Measurements from ENCODE around the gene CBX4. TPM values are rescaled to one million over a fixed set of nuclear protein-coding genes. Genes with fewer than 3 reads are reported as not detected.

The CBX4 gene
- total and polyA plus RNA-seq, 2 of the 13 experiments (the other 11 are each of a cell fraction or from before 2014, with no cell fraction given), result 25.8 to 50.8 TPM

DNA sequence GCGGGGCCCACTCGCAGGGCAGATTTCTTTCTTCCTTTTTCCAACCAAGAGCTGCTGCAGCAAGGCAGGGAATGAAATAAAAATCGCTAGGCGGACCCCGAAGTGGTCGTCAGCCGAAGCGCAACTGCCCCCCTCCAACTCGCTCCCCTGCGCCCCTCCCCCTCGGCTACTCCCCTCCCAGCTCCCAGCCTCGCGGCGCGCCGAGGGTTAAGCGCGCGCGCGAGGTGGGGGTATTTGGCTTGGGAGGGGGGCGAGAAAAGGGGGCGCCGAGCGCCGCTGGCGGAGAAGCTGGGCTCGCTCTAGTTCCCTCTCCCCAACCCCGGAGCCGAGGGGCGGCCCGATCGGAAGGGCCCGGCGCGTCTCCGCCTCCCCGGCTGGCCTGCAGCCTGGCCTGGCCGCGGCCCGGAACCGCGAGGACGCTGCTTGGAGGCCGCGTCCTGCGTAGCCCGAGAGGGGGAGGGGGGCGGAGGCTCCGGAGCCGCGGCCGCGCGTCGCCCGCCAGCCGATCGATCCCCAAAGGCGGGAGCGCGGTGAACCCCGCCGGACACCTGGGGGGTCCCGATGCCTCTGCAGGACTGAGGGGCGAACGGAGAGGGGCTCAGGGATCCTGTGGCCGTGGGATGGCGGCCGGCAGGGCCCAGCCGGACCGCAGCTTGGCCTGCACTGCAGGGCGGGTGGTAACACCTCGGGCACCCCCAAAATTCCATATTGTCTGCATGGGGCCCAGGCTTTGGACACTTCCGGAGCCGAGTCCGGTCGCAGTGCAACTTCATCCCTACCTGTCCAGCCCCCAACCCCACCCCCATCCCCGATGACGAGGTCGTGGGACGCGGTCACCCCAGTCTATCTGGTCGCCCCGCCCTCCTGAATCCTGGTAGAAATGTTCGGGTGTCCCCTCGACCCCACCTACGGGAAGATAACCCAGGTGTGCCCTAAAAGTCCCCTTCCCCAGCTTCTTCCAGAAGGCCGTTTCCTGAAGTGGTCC is 4.9 kb upstream of the CBX4 start (continued):
- TF ChIP-seq, protein P1, sequence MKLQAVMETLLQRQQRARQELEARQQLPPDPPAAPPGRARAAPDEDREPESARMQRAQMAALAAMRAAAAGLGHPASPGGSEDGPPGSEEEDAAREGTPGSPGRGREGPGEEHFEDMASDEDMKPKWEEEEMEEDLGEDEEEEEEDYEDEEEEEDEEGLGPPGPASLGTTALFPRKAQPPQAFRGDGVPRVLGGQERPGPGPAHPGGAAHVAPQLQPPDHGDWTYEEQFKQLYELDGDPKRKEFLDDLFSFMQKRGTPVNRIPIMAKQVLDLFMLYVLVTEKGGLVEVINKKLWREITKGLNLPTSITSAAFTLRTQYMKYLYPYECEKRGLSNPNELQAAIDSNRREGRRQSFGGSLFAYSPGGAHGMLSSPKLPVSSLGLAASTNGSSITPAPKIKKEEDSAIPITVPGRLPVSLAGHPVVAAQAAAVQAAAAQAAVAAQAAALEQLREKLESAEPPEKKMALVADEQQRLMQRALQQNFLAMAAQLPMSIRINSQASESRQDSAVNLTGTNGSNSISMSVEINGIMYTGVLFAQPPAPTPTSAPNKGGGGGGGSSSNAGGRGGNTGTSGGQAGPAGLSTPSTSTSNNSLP (IDR thresholded peaks at IDR 0.05; ENCODE audit: low read depth, low read length), result no peak
- TF ChIP-seq ZNF496 (CRISPR knock-in tag; IDR thresholded peaks at IDR 0.05; ENCODE audit: insufficient replicate concordance) (no peak), ZNF510 (CRISPR knock-in tag; IDR thresholded peaks at IDR 0.05; ENCODE audit: low read depth) (no peak; the same call in 1 of the 2 replicates), NCOA1 (CRISPR knock-in tag; IDR thresholded peaks at IDR 0.05) (0 out of 2 replicates have a peak, but pooled peaks have one; percentile 71), ZNF724P (CRISPR knock-in tag; IDR thresholded peaks at IDR 0.05; ENCODE audit: borderline replicate concordance) (peak; percentile 95), ZSCAN25 (CRISPR knock-in tag; IDR thresholded peaks at IDR 0.05) (peak; percentile 92; the same call in 1 of the 2 replicates), NR2F6 (IDR thresholded peaks at IDR 0.05) (no peak), NR2F6 (CRISPR knock-in tag; IDR thresholded peaks at IDR 0.05) (peak; percentile 25; the same call in 1 of the 2 replicates), TBX2 (CRISPR knock-in tag; IDR thresholded peaks at IDR 0.05; ENCODE audit: borderline replicate concordance) (peak; percentile 76), KDM1A (CRISPR knock-in tag; IDR thresholded peaks at IDR 0.05) (no peak), POLR2G (IDR thresholded peaks at IDR 0.05; ENCODE audit: low read depth, low read length) (peak; percentile 94), KAT2B (IDR thresholded peaks at IDR 0.05; ENCODE audit: borderline replicate concordance, low read depth, low read length) (no peak), KDM4B (CRISPR knock-in tag; IDR thresholded peaks at IDR 0.05) (no peak), RAD51 (IDR thresholded peaks at IDR 0.05; ENCODE audit: borderline replicate concordance) (no peak), ZNF331 (CRISPR knock-in tag; IDR thresholded peaks at IDR 0.05) (peak; percentile 72), ZNF713 (CRISPR knock-in tag; IDR thresholded peaks at IDR 0.05) (no peak), SOX13 (IDR thresholded peaks at IDR 0.05) (0 out of 2 replicates have a peak, but pooled peaks have one; percentile 15), SOX13 (CRISPR knock-in tag; conservative IDR thresholded peaks at IDR 0.05 in 1 of 2, IDR thresholded peaks at IDR 0.05 in 1 of 2) (peak in 1 of 2 experiments; percentile 20; a peak in 1 of 4 replicates)
- TF ChIP-seq, protein P2, sequence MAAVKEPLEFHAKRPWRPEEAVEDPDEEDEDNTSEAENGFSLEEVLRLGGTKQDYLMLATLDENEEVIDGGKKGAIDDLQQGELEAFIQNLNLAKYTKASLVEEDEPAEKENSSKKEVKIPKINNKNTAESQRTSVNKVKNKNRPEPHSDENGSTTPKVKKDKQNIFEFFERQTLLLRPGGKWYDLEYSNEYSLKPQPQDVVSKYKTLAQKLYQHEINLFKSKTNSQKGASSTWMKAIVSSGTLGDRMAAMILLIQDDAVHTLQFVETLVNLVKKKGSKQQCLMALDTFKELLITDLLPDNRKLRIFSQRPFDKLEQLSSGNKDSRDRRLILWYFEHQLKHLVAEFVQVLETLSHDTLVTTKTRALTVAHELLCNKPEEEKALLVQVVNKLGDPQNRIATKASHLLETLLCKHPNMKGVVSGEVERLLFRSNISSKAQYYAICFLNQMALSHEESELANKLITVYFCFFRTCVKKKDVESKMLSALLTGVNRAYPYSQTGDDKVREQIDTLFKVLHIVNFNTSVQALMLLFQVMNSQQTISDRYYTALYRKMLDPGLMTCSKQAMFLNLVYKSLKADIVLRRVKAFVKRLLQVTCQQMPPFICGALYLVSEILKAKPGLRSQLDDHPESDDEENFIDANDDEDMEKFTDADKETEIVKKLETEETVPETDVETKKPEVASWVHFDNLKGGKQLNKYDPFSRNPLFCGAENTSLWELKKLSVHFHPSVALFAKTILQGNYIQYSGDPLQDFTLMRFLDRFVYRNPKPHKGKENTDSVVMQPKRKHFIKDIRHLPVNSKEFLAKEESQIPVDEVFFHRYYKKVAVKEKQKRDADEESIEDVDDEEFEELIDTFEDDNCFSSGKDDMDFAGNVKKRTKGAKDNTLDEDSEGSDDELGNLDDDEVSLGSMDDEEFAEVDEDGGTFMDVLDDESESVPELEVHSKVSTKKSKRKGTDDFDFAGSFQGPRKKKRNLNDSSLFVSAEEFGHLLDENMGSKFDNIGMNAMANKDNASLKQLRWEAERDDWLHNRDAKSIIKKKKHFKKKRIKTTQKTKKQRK (IDR thresholded peaks at IDR 0.05; ENCODE audit: low read length), result no peak
- TF ChIP-seq, protein P3, sequence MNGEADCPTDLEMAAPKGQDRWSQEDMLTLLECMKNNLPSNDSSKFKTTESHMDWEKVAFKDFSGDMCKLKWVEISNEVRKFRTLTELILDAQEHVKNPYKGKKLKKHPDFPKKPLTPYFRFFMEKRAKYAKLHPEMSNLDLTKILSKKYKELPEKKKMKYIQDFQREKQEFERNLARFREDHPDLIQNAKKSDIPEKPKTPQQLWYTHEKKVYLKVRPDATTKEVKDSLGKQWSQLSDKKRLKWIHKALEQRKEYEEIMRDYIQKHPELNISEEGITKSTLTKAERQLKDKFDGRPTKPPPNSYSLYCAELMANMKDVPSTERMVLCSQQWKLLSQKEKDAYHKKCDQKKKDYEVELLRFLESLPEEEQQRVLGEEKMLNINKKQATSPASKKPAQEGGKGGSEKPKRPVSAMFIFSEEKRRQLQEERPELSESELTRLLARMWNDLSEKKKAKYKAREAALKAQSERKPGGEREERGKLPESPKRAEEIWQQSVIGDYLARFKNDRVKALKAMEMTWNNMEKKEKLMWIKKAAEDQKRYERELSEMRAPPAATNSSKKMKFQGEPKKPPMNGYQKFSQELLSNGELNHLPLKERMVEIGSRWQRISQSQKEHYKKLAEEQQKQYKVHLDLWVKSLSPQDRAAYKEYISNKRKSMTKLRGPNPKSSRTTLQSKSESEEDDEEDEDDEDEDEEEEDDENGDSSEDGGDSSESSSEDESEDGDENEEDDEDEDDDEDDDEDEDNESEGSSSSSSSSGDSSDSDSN (CRISPR knock-in tag; IDR thresholded peaks at IDR 0.05), result peak; percentile 100
- TF ChIP-seq, protein P4, sequence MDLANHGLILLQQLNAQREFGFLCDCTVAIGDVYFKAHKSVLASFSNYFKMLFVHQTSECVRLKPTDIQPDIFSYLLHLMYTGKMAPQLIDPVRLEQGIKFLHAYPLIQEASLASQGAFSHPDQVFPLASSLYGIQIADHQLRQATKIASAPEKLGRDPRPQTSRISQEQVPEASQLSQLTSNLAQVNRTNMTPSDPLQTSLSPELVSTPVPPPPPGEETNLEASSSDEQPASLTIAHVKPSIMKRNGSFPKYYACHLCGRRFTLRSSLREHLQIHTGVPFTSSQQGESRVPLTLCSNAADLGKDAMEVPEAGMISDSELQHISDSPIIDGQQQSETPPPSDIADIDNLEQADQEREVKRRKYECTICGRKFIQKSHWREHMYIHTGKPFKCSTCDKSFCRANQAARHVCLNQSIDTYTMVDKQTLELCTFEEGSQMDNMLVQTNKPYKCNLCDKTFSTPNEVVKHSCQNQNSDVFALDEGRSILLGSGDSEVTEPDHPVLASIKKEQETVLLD (CRISPR knock-in tag; IDR thresholded peaks at IDR 0.05; ENCODE audit: low read depth), result peak; percentile 75
